ENCODE results near the gene ZNF362. TPM values are rescaled to one million over a fixed set of nuclear protein-coding genes. Genes with fewer than 3 reads are reported as not detected.
"Not testable (repeated sequence)": the region's sequence is repeated elsewhere in the genome, so short reads cannot be mapped to it uniquely, and the experiment has no call there.

ZNF362 gene
- polyA plus RNA-seq, 10 donors: 27.6 to 40.1 (median 31.9) TPM

- no peak for DNase-seq
These were observed 48.7 kb downstream of the ZNF362 start for GRCh38 chr1:33305016-33305415.

GRCh38 chr1:33305816-33306652 is 49.7 kb downstream of the ZNF362 start:
- no peak for DNase-seq

- DNase-seq: peak in 2 of 3 donors; percentile 62 to 78
These were observed 50.6 kb downstream of the ZNF362 start for GRCh38 chr1:33306653-33307493.

GRCh38 chr1:33307494-33307864 is 51.2 kb downstream of the ZNF362 start:
- DNase-seq: no peak

GRCh38 chr1:33309351-33309750 is 53.1 kb downstream of the ZNF362 start:
- not testable (repeated sequence) for DNase-seq

- DNase-seq: no peak
These were observed 54.4 kb downstream of the ZNF362 start for GRCh38 chr1:33310702-33311101.

GRCh38 chr1:33311706-33312412 is 55.6 kb downstream of the ZNF362 start:
- no peak for DNase-seq

- no peak for DNase-seq
These were observed 56.1 kb downstream of the ZNF362 start for GRCh38 chr1:33312413-33312749.

GRCh38 chr1:33314416-33314815 is 58.1 kb downstream of the ZNF362 start:
- DNase-seq: no peak

GRCh38 chr1:33316601-33317000 is 60.3 kb downstream of the ZNF362 start:
- DNase-seq: no peak

- DNase-seq: no peak
These were observed 61.1 kb downstream of the ZNF362 start for GRCh38 chr1:33317354-33317753.

- no peak for DNase-seq
These were observed 61.7 kb downstream of the ZNF362 start for GRCh38 chr1:33317946-33318345.

GRCh38 chr1:33319186-33319948 is 63.1 kb downstream of the ZNF362 start:
- no peak for DNase-seq

GRCh38 chr1:33319949-33320618 is 63.8 kb downstream of the ZNF362 start:
- no peak for DNase-seq

- no peak for DNase-seq
These were observed 64.4 kb downstream of the ZNF362 start, which contains the start of gene A3GALT2 for GRCh38 chr1:33320619-33321165. Gene A3GALT2 (minus strand): TSS chr1:33321098. CDS start chr1:33321098, 0 bp downstream.

GRCh38 chr1:33321178-33321577 is 64.9 kb downstream of the ZNF362 start:
- DNase-seq: no peak

- DNase-seq: no peak
These were observed 65.8 kb downstream of the ZNF362 start for GRCh38 chr1:33322109-33322508.

- no peak for DNase-seq
These were observed 66.7 kb downstream of the ZNF362 start for GRCh38 chr1:33322870-33323585.

- no peak for DNase-seq
These were observed 67.6 kb downstream of the ZNF362 start for GRCh38 chr1:33323663-33324477.
